Right atrium auricular region (tissue), 2 donors: ENCODE results near the gene DUSP1. TPM values are rescaled to one million over a fixed set of nuclear protein-coding genes. Genes with fewer than 3 reads are reported as not detected.
A peak's percentile ranks its signal among the peaks of the same experiment; 100 is the strongest.

Experiments used
- DNase-seq: peaks from one replicate; pipeline ENCODE4 v3.0.0-alpha.2; 2019; ENCODE audit warnings: low spot score
- H3K27ac ChIP-seq, 2 donors: fragments of 200-600 bp; sonication (generic); 1 replicate in 1 of 2; 2 replicates in 1 of 2; pipeline ENCODE4 v1.5.1; 2016 to 2019
- H3K27me3 ChIP-seq, 2 donors: fragments of 200-600 bp; sonication (generic); one replicate each; pipeline versions ENCODE4 v1.5.1 to v1.6.0; 2017 to 2019
- H3K36me3 ChIP-seq: fragments of 200-600 bp; sonication (generic); one replicate; pipeline ENCODE4 v1.5.1; 2016
- H3K4me1 ChIP-seq, 2 donors: fragments of 200-600 bp; sonication (generic); one replicate each; pipeline versions ENCODE4 v1.5.1 to v1.6.0; 2017 to 2019
- H3K4me3 ChIP-seq, 2 donors: fragments of 200-600 bp; sonication (generic); 1 replicate in 1 of 2; 2 replicates in 1 of 2; pipeline ENCODE4 v1.5.1; 2017 to 2019; ENCODE audit warnings: mild to moderate bottlenecking in 1 of 2, moderate library complexity in 1 of 2
- H3K9me3 ChIP-seq, 2 donors: fragments of 200-600 bp; sonication (generic); one replicate each; pipeline ENCODE4 v1.5.1; 2019
- total RNA-seq, 2 donors: library from RNA; depleted of rRNA; stranded (reverse); fragments of >200 nt; gene quantifications; one replicate each; pipeline ENCODE4 v1.1.0, GENCODE V29; 2016
- TF ChIP-seq, protein P1 (sequence below), 2 donors: fragments of 200-600 bp; sonication (generic); IDR thresholded peaks; one replicate each; pipeline ENCODE4 v1.5.1; 2019; ENCODE audit warnings: antibody characterized with exemption in 2 of 2

DUSP1 gene
- total RNA-seq, 2 donors from 2014 or later, result 804 to 819 TPM

DNA sequence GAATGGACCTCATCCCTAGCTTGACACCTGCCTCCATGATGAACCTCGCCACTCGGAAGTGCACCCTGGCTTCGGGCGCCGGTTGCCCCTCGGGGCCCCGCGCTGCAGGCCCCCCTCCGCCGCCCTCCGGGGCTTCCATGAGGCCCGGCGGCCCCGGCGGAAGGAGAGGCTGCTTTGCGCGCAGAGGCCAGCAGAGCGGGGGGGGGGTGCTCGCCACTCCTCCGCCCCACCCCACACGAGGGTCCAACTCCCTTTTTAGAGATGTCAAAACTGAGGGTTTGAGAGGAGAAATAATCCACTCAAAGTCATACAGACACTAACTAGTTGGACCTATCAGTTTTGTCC, 7.9 kb downstream of the DUSP1 start:
- no peak overlapping the region for H3K27ac ChIP-seq
- H3K36me3 ChIP-seq, result peaks cover 14% of the 10 kb centered on the region
- H3K4me3 ChIP-seq, result no peak overlapping the region
- H3K27me3 ChIP-seq, result no peaks in the 10 kb centered on the region
- peaks cover 0 to 47% of the 10 kb centered on the region in 2 donors for H3K4me1 ChIP-seq
- H3K9me3 ChIP-seq, result peaks cover 0 to 8% of the 10 kb centered on the region in 2 donors
- TF ChIP-seq, protein P1, sequence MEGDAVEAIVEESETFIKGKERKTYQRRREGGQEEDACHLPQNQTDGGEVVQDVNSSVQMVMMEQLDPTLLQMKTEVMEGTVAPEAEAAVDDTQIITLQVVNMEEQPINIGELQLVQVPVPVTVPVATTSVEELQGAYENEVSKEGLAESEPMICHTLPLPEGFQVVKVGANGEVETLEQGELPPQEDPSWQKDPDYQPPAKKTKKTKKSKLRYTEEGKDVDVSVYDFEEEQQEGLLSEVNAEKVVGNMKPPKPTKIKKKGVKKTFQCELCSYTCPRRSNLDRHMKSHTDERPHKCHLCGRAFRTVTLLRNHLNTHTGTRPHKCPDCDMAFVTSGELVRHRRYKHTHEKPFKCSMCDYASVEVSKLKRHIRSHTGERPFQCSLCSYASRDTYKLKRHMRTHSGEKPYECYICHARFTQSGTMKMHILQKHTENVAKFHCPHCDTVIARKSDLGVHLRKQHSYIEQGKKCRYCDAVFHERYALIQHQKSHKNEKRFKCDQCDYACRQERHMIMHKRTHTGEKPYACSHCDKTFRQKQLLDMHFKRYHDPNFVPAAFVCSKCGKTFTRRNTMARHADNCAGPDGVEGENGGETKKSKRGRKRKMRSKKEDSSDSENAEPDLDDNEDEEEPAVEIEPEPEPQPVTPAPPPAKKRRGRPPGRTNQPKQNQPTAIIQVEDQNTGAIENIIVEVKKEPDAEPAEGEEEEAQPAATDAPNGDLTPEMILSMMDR (IDR thresholded peaks at IDR 0.05), result no peak
- DNase-seq, result no peak

DNA sequence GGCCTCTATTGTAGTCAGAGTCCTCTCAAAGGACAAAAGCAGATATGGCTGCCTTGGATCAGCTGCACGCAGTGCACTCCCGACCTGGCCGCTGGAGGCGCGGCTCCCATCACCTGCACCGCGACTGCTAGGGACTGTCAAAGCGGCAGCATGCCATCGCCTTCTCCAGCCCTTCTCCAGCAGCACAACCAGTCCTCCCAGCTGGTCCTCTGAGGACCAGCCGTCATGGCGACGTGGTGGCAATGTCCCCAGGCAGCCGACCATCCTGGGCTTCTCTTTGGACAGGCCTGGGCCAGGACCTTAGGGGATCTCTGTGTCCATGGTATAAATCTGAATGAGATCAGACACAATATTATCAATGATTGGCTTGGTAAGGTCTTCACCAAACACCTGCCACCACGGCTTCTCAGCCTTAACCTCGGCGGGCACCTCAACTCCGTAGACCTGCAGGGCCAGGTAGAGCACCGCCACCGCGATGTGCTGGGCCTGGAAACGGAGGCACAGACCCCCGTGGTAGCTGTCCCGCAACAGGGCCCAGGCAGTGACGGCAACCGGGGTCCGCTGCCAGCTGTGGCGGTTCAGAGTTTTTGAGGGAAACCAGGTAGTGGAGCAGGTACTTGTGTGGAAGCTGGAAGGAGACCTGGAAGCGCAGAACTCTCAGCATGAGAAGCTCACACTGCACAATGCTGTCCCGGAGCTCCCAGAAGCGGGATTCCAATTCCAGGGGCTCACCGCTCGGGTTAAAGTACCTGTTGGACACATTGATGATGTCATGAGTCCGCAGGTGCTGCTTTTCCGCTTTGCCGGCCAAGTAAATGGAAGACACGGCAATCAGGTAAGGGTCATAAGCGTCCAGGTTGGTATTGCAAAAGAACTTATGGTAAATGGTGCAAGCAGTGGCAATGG, 8.5 kb downstream of the DUSP1 start:
- DNase-seq, result no peak
- H3K4me3 ChIP-seq, result no peak overlapping the region
- peaks cover 0 to 53% of the 10 kb centered on the region in 2 donors for H3K4me1 ChIP-seq
- H3K9me3 ChIP-seq, result peaks cover 0 to 8% of the 10 kb centered on the region in 2 donors
- H3K36me3 ChIP-seq, result peaks cover 8% of the 10 kb centered on the region
- TF ChIP-seq, protein P1 (IDR thresholded peaks at IDR 0.05), result no peak
- no peaks in the 10 kb centered on the region for H3K27me3 ChIP-seq
- H3K27ac ChIP-seq, result no peak overlapping the region

DNA sequence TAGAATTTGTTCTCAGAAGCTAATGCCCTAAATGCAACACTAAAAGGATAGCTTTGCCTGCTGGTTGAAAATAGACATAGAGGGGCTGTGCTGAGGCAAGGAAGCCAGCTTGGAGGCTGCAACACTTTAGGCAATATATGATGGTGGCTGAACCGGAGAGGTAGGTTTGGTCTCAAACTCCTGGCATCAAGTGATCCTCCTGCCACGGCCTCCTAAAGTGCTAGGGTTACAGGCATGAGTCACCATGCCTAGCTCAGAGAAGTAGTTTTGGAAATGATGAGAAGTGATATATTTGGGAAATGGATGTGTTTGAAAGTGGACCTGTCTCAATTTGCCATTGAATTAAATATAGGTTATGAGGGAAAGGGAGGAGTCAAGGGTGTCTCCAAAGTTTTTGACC, 10.0 kb downstream of the DUSP1 start:
- no peak overlapping the region for H3K4me3 ChIP-seq
- H3K27ac ChIP-seq, result no peak overlapping the region
- H3K36me3 ChIP-seq, result no peaks in the 10 kb centered on the region
- peaks cover 0 to 42% of the 10 kb centered on the region in 2 donors for H3K4me1 ChIP-seq
- no peaks in the 10 kb centered on the region for H3K27me3 ChIP-seq
- DNase-seq, result no peak
- H3K9me3 ChIP-seq, result peaks cover 0 to 8% of the 10 kb centered on the region in 2 donors
- TF ChIP-seq, protein P1 (IDR thresholded peaks at IDR 0.05), result no peak

DNA sequence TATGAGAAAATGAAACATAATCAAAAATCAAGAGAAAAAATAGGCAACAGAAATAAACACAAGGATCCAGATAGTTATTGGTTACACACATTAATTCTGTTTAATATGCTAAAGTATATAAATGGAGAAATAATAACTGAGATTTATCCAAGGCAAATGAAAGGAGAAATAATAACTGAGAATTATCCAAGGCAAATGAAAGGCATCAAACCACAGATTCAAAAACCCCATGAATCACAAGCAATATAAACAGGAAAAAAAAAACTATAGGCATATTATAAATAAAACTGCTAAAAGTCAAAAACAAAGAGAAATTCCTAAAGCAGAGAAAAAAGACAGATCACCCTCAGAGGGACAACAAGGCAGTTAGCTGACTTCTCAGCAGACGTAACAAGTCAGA, 10.9 kb downstream of the DUSP1 start:
- no peaks in the 10 kb centered on the region for H3K27me3 ChIP-seq
- DNase-seq, result no peak
- peaks cover 0 to 8% of the 10 kb centered on the region in 2 donors for H3K9me3 ChIP-seq
- H3K27ac ChIP-seq, result no peak overlapping the region
- no peaks in the 10 kb centered on the region for H3K36me3 ChIP-seq
- H3K4me1 ChIP-seq, result peaks cover 0 to 35% of the 10 kb centered on the region in 2 donors
- TF ChIP-seq, protein P1 (IDR thresholded peaks at IDR 0.05), result no peak
- no peak overlapping the region for H3K4me3 ChIP-seq

DNA sequence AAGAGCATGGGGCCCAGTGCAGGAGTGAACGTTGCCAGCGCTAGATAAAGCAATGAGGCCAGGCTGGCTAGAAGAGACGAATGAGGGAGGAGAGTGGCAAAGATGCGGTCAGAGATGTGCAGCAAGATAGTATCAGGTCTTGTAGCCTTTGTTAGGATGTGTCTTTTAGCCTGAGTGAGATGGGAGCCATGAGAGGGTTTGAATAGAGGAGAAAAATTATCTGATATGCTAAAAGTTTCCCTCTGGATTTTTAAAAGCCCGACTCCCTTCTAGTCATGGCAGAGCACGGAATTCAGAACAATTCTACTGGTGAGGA, 12.2 kb downstream of the DUSP1 start:
- DNase-seq, result no peak
- no peak overlapping the region for H3K4me3 ChIP-seq
- TF ChIP-seq, protein P1 (IDR thresholded peaks at IDR 0.05), result no peak
- no peaks in the 10 kb centered on the region for H3K27me3 ChIP-seq
- H3K27ac ChIP-seq, result peak overlapping the region; percentile 72 to 73
- peaks cover 0 to 22% of the 10 kb centered on the region in 2 donors for H3K4me1 ChIP-seq
- H3K9me3 ChIP-seq, result peaks cover 0 to 8% of the 10 kb centered on the region in 2 donors
- no peaks in the 10 kb centered on the region for H3K36me3 ChIP-seq
